ENCODE measurements around the gene CD79B. TPM values are rescaled to one million over a fixed set of nuclear protein-coding genes. Genes with fewer than 3 reads are reported as not detected.
A peak's percentile ranks its signal among the peaks of the same experiment; 100 is the strongest.

The CD79B gene
- total RNA-seq, 1 donor from 2014 or later = not detected

- H3K4me1 Mint-ChIP-seq (ENCODE audit: low read depth, unreplicated experiment) = peaks cover 7% of the 10 kb centered on the region
- no peak for DNase-seq
- no peak overlapping the region for H3K4me3 Mint-ChIP-seq (ENCODE audit: unreplicated experiment)
Observed at GRCh38 chr17:63974594-63975192, 42.6 kb upstream of the CD79B start.

DNA sequence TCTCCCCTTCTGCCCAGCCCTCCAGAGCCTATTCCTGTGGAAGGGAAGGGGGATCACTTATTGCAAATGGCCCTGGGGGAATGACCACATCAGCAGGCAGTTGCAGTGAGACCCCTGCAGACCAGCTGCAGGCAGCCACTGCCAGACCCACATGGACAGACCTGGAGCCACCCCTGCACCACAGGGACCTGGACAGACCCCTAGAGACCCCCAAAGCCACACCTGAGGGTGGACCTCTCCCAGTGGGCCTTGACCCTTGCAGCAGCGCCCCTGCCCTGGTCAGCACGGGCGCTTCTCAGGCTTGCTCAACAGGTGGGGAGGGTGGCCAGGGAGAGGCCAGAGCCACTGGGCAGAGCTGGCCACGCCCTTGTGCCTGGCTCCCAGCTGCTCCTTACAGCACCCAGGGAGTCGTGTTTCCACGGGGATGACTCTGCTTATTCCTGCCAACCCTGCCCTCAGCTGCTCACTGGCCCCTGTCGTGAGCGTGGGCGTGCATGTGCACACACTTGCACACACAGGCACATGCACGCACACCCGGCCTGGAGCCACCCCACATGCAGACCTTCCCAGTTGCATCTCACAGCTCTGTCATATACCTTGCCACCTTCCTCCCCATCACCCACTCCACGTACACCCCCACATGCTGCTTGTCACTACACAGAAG, 41.9 kb upstream of the CD79B start:
- Mint-ChIP-seq H3K9me3 (ENCODE audit: unreplicated experiment) (peaks cover 17% of the 10 kb centered on the region), H3K4me1 (ENCODE audit: low read depth, unreplicated experiment) (peaks cover 7% of the 10 kb centered on the region), H3K27me3 (ENCODE audit: unreplicated experiment) (peaks cover 15% of the 10 kb centered on the region), H3K36me3 (ENCODE audit: unreplicated experiment) (no peaks in the 10 kb centered on the region), H3K27ac (ENCODE audit: unreplicated experiment) (peak overlapping the region; percentile 5), H3K4me3 (ENCODE audit: unreplicated experiment) (no peak overlapping the region)
- TF ChIP-seq, protein P1, sequence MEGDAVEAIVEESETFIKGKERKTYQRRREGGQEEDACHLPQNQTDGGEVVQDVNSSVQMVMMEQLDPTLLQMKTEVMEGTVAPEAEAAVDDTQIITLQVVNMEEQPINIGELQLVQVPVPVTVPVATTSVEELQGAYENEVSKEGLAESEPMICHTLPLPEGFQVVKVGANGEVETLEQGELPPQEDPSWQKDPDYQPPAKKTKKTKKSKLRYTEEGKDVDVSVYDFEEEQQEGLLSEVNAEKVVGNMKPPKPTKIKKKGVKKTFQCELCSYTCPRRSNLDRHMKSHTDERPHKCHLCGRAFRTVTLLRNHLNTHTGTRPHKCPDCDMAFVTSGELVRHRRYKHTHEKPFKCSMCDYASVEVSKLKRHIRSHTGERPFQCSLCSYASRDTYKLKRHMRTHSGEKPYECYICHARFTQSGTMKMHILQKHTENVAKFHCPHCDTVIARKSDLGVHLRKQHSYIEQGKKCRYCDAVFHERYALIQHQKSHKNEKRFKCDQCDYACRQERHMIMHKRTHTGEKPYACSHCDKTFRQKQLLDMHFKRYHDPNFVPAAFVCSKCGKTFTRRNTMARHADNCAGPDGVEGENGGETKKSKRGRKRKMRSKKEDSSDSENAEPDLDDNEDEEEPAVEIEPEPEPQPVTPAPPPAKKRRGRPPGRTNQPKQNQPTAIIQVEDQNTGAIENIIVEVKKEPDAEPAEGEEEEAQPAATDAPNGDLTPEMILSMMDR (IDR thresholded peaks at IDR 0.05; ENCODE audit: partially characterized antibody, unreplicated experiment) = no peak
- DNase-seq = no peak

More at GRCh38 chr17:63974594-63975192, 42.6 kb upstream of the CD79B start:
- peaks cover 19% of the 10 kb centered on the region for H3K9me3 Mint-ChIP-seq (ENCODE audit: unreplicated experiment)
- H3K27me3 Mint-ChIP-seq (ENCODE audit: unreplicated experiment) = peaks cover 15% of the 10 kb centered on the region
- no peaks in the 10 kb centered on the region for H3K36me3 Mint-ChIP-seq (ENCODE audit: unreplicated experiment)
- H3K27ac Mint-ChIP-seq (ENCODE audit: unreplicated experiment) = peak overlapping the region; percentile 5
- TF ChIP-seq, protein P1 (IDR thresholded peaks at IDR 0.05; ENCODE audit: partially characterized antibody, unreplicated experiment) = no peak

DNA sequence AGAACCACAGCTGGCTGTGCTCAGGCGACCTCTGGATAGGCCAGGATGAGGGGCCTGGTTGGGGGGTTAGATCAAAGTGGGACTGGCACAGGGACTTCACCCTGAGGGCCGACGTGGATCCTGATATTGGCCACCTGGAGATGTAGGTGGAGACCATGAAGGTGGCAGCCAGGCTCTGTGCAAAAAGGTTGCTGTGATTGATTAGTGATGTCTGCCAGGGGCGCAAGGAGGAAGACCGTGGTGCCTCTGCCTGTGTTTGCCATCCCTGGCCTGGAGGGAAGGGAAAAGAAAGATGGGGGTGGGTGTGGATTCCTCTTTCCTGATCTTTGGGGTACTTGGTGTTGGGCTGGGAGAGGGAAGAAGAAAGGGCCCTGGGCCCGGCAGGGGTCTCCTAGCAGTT, 41.1 kb upstream of the CD79B start:
- Mint-ChIP-seq H3K27me3 (ENCODE audit: unreplicated experiment) (peaks cover 15% of the 10 kb centered on the region), H3K4me3 (ENCODE audit: unreplicated experiment) (no peak overlapping the region), H3K4me1 (ENCODE audit: low read depth, unreplicated experiment) (peaks cover 7% of the 10 kb centered on the region), H3K27ac (ENCODE audit: unreplicated experiment) (no peak overlapping the region), H3K9me3 (ENCODE audit: unreplicated experiment) (peaks cover 17% of the 10 kb centered on the region), H3K36me3 (ENCODE audit: unreplicated experiment) (no peaks in the 10 kb centered on the region)
- DNase-seq = no peak
- TF ChIP-seq, protein P1 (IDR thresholded peaks at IDR 0.05; ENCODE audit: partially characterized antibody, unreplicated experiment) = no peak

DNA sequence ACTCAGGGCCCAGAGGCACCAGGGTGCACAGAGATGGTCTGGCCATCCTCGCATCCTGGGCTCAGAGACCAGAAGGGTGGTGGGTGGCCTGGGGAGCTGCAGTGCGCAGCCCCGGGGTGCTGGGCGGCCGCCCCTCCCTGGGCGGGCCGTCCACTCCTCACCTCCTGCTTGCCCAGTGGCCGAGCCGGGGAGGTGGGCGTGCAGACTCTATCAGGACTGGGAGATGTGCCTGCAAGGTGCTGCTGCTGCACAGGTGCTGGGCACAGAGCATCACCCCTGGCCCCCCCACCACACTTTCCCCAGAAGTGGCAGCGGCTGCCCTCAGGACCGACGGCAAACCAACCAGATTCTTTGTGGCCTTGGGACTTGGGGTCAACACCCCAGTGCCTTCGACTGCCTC, 40.7 kb upstream of the CD79B start, which contains the start of gene SCN4A:
Gene SCN4A (minus strand): TSS at position 123 of the 400 bp plus-strand sequence. CDS start 77 bp downstream, at position 46.
- TF ChIP-seq, protein P1 (IDR thresholded peaks at IDR 0.05; ENCODE audit: partially characterized antibody, unreplicated experiment) = no peak
- peaks cover 7% of the 10 kb centered on the region for H3K4me1 Mint-ChIP-seq (ENCODE audit: low read depth, unreplicated experiment)
- H3K9me3 Mint-ChIP-seq (ENCODE audit: unreplicated experiment) = peaks cover 17% of the 10 kb centered on the region
- peak within 1 kb of the TSS; percentile 36 for H3K27ac Mint-ChIP-seq (ENCODE audit: unreplicated experiment)
- no peak for DNase-seq
- H3K4me3 Mint-ChIP-seq (ENCODE audit: unreplicated experiment) = no peak within 1 kb of the TSS
- peaks cover 15% of the 10 kb centered on the region for H3K27me3 Mint-ChIP-seq (ENCODE audit: unreplicated experiment)
- H3K36me3 Mint-ChIP-seq (ENCODE audit: unreplicated experiment) = no peaks in the 10 kb centered on the region

GRCh38 chr17:63969278-63969677, 37.1 kb upstream of the CD79B start:
- Mint-ChIP-seq H3K9me3 (ENCODE audit: unreplicated experiment) (peaks cover 7% of the 10 kb centered on the region), H3K27me3 (ENCODE audit: unreplicated experiment) (peaks cover under 1% of the 10 kb centered on the region), H3K4me1 (ENCODE audit: low read depth, unreplicated experiment) (peaks cover 1% of the 10 kb centered on the region), H3K27ac (ENCODE audit: unreplicated experiment) (no peak overlapping the region), H3K4me3 (ENCODE audit: unreplicated experiment) (no peak overlapping the region), H3K36me3 (ENCODE audit: unreplicated experiment) (no peaks in the 10 kb centered on the region)
- DNase-seq = no peak
- TF ChIP-seq, protein P1 (IDR thresholded peaks at IDR 0.05; ENCODE audit: partially characterized antibody, unreplicated experiment) = no peak
